Gastrocnemius medialis (tissue), 4 donors: Measurements from ENCODE around the gene CFAP210.

Experiments used
- POLR2A ChIP-seq, 2 donors: fragments of 450-650 bp; IDR thresholded peaks; one replicate each; pipeline ENCODE4 v1.6.1; 2017; ENCODE audit warnings: antibody characterized with exemption in 2 of 2, mild to moderate bottlenecking in 2 of 2, moderate library complexity in 2 of 2
- TF ChIP-seq, protein P1 (sequence below), 5 experiments: fragments of 450-650 bp in 3 of 5; fragments of 200-600 bp in 2 of 5; sonication (generic) in 2 of 5; IDR thresholded peaks in 4 of 5; conservative IDR thresholded peaks in 1 of 5; 1 replicate in 4 of 5; 2 replicates in 1 of 5; pipeline ENCODE4 v1.5.1; 2016 to 2019; ENCODE audit warnings: antibody characterized with exemption in 5 of 5, mild to moderate bottlenecking in 3 of 5, moderate library complexity in 3 of 5

DNA sequence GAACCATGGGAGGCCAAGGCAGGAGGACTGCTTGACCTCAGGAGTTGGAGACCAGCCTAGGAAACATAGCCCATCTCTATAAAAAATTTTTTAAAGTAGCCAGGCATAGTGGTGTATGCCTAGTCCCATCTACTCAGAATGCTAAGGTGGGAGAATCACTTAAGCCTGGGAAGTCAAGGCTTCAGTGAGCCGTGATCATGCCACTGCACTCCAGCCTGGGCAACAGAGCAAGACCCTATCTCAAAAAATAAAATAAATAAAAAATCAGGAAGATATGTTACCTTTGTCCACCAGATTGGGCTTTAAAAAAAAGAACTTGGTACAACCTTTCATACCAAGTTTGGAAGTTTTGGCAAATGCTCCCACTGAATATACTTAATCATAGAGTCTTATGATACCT, 35.3 kb downstream of the CFAP210 start:
- TF ChIP-seq POLR2A (IDR thresholded peaks at IDR 0.05), result no peak
- TF ChIP-seq, protein P1, sequence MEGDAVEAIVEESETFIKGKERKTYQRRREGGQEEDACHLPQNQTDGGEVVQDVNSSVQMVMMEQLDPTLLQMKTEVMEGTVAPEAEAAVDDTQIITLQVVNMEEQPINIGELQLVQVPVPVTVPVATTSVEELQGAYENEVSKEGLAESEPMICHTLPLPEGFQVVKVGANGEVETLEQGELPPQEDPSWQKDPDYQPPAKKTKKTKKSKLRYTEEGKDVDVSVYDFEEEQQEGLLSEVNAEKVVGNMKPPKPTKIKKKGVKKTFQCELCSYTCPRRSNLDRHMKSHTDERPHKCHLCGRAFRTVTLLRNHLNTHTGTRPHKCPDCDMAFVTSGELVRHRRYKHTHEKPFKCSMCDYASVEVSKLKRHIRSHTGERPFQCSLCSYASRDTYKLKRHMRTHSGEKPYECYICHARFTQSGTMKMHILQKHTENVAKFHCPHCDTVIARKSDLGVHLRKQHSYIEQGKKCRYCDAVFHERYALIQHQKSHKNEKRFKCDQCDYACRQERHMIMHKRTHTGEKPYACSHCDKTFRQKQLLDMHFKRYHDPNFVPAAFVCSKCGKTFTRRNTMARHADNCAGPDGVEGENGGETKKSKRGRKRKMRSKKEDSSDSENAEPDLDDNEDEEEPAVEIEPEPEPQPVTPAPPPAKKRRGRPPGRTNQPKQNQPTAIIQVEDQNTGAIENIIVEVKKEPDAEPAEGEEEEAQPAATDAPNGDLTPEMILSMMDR (IDR thresholded peaks at IDR 0.05 in 4 of 5, conservative IDR thresholded peaks at IDR 0.05 in 1 of 5), result no peak
